HG03521 (cell line): ENCODE results near the gene VASH1.

Experiments
- ATAC-seq: cut with Tn5 transposase; IDR thresholded peaks from one replicate; pipeline ENCODE4 v1.9.1; 2021; ENCODE audit warnings: mild to moderate bottlenecking, moderate library complexity; ENCODE audit not compliant: unreplicated experiment

The VASH1 gene

DNA sequence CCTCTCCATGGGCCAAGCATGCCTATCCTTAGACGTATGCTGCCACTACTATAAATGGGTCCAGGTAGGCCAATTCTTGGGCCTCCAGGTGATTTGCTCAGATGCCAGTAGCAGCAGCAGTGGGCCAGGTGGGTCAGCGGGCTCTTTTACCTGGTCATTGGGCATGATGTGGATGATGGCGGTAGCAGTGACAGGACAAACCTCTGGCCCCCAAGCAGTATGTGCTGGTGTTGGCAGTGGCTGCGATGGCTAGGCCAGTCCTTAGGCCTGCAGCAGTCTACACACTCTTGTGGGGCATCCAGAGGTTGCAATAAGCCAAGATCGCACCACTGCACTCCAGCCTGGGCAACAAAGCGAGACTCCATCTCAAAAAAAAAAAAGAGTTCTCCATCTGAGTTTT lies 19.1 kb upstream of the VASH1 start:
- ATAC-seq, result no peak

DNA sequence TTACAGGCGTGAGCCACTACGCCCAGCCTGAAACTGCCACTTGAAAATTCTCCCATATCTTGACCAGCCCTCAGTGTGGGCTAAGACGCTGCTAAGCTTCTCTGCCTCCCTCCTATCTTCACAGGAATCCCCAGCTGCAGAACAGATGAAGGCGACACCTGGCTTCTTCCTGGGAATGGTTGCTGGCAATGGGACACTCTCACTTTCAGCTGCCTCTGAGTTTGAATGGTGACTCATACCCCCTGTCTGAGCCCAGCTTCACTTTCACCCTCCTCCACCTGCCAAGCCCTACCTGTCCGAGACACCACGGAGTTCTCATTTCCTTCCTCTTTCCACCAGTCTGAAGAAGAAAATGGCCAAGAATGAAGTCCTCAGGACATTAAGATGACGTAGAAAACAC lies 18.3 kb upstream of the VASH1 start:
- ATAC-seq, result no peak

DNA sequence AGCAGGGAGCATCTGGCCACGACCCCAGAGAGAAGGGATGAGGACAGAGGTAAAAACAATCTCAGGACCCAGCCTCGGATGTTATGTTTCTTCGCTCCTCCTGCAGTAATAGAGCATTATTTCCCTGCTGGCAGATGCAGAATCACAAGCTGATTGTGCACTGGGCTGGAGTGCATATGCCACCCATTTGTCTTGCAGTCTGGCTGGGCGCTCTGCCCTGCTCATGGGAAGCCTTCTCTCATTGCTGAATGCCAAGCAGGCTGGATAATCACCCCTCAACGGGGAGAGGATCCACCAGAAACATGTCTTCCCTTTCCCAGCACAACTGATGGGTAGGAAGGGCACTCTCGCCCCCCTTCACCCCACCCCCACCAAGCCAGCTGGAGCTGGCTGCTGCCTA lies 8.5 kb upstream of the VASH1 start:
- ATAC-seq, result no peak

DNA sequence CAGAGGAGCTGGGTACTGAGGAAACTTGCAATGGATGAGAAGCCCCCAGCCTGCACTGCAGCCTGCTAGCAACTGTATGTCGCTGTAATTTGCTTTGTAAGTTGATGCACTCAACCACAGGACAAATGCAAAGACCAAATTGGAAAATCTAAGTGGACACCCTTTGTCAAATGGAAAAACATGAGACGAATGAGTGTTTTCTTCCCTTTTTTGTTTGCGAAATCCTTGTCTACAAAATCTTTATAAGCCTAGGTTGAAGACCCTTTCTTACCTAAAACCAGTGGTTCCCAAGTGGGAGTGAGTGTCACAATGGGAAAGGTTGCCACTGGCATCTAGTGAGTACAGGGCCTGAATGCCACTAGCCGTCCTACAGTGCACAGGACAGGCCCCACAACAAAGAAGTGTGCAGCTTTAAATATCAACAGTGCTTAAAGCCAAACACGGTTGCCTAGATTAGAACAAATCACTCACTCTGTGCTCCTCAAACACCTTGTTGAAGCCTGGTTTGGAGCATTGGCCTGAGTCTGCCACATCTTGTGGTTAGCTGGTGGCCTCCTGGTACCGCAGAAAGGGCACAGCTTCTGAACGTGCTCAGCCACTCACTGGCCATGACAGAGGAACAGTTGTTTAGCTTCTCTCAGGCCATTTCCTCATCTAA lies 7.6 kb upstream of the VASH1 start:
- no peak for ATAC-seq

DNA sequence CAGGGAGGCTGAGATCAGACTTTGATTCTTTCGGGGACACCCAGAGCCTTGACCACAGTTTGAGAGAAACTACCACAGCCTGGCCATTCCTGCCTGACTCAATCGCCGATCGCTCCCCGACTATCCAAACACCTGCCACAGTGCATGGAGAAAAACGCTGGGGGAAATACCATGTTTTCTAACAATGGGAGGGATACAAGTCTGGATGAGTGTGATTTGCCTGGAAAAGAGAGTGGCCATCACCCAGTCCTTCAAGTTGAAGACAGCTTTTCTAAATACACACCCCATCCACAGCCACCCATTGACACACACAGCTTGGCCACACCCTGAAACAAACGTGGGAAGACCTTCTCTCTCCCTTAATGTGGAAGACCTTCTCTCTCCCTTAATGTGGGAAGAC lies 6.7 kb upstream of the VASH1 start:
- no peak for ATAC-seq

DNA sequence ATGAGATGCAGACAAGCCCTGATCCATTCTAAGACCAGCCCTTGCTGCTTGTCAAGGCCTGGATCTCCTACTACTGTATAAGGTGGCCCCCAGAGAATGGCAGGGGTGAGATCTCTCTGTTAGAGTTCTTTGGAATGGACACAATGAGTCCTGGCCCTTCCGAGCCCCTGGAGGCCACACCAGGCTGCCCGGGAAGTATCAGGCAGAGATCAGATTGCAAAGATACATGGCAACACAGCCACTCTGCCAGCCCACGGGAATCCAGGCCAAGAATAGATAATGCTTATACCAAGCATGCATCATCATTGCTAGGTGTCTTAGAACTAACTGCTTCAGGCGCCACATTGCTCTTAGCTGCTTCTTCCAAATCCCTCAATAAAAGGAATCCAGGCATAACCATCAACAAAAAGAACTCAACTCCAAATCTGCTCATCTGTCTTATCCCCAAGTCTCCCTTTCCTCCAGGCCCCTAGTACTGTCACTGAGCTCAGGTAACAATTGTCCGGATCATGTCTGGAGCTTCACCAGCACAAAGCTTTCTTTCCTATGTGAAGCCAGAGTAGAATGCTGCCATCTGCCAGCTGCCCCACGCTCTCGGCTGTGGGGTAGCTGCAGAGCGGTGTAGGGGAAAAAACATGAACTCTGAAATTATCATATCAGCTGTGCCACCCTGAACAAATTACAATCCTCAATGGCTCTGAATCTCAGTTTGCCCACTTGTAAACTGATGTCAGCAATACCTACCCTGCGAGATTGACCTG lies 5.5 kb upstream of the VASH1 start:
- no peak for ATAC-seq

DNA sequence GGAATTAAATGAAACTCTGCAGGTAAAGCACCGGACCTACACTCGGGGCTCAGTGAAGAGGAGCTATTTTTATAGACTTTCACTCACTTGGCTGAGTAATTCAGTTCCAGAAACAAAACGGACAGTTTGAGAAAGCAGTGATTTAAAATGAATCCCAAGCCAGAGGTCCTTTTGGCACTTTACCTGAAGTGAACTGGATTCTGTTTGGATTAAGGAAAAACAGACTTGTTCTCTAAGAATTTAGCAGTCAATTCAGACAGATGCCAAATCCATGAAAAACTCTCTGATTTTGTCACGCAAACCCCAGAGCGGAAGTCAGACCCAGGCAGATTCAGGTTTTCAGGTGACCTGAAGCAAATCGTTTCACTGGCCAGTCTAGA lies 4.9 kb upstream of the VASH1 start:
- no peak for ATAC-seq

DNA sequence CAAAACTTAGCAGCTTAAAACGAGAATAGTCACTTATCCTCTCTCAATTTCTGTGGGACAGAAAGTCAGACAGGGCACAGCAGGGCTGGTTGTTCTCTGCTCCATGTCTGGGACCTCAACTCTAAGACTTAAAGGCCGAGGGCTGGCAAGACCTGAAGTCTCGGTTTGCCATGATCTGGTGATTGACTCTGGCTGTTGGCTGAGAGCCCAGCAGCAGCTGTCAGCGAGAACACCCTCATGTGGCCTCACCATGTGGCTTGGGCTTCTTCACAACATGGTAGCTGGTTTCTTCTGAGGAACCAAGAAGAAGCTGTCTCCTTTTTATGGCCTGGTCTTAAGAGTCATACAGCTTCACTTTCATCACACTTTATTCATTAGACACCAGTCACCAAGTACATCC lies 1.7 kb upstream of the VASH1 start:
- no peak for ATAC-seq

DNA sequence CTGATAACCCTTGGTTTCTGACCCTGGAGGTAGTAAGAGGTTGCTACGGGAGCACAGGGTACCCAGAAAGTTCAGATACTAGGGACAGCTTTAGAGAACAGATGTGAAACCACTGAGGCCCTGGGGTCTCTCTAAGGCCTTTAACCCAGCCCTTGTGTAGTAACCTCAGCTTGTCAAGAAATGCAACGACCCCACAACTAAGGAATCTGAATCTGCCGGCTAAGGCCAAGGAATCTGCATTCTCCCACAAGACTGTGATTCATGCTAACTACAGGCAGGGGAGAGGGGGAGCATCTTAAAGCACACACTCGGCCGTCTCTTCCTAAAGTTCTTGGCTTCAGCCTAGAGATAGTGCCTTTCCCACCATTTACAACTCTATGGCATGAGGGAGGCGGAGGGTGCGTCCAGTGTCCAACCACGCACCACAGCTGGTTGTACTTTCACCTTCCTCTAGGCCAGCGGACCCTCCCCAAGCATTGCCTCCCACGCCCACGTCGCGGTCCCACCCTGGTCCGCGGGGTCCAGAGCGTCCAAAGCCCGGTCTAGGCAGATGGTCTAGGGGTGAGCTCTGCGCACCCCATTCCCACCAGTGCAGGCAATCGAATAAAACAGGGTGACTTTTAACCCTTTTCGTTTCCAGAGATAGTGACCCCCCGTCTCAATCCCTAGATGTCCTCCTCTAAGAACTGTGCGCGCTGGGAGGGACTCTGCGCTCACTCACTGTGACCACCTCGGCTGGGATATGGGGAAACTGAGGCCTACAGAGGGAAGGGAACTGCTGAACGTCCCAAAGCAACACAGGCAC lies 735 bp upstream of the VASH1 start:
- no peak for ATAC-seq

DNA sequence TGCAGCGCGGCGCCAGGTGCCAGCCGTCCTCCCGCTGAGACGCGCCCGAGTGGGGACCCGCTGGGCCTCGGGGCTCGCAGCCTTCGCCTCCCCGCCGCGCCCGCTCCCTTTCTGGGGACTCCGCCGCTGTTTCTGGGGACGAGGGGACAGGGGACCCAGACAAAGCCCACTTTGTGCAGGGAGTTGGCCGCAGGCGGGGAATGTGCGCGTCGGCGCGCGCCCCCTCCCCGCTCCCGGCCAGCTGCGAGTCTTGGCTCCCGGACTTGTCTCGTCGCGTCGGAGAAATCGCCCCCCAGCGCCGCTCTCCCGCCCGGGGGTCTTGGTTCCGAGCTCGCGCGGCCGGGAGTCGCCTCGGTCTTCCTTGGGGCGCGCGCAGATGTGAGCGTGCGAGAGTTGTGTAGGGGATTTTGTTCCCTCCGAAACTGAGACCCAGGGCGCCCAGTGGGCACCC lies 717 bp downstream of the VASH1 start:
- ATAC-seq, result no peak

DNA sequence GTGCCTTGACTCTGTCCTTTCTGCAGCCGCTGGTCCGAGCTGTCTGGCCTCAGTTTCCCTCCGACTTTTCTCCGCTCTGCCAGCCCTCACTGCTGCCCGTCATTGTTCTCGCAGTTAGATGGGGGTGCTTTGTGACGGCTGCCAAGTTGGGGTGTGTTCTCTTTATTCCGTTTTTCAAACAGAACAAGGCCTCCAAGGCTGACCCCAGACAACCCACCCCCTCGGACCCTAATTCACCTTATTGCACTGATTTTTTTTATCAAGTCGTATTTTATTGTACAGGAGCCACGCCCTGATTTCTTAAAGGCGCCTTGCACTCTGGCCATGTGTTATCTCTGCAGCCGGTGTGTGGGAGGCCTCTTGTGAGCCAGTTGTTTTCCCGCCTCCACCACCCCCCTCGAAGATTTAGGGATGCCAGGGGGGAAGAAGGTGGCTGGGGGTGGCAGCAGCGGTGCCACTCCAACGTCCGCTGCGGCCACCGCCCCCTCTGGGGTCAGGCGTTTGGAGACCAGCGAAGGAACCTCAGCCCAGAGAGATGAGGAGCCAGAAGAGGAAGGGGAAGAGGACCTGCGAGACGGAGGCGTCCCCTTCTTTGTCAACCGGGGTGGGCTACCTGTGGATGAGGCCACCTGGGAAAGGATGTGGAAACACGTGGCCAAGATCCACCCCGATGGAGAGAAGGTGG lies 1.3 kb downstream of the VASH1 start:
- no peak for ATAC-seq

DNA sequence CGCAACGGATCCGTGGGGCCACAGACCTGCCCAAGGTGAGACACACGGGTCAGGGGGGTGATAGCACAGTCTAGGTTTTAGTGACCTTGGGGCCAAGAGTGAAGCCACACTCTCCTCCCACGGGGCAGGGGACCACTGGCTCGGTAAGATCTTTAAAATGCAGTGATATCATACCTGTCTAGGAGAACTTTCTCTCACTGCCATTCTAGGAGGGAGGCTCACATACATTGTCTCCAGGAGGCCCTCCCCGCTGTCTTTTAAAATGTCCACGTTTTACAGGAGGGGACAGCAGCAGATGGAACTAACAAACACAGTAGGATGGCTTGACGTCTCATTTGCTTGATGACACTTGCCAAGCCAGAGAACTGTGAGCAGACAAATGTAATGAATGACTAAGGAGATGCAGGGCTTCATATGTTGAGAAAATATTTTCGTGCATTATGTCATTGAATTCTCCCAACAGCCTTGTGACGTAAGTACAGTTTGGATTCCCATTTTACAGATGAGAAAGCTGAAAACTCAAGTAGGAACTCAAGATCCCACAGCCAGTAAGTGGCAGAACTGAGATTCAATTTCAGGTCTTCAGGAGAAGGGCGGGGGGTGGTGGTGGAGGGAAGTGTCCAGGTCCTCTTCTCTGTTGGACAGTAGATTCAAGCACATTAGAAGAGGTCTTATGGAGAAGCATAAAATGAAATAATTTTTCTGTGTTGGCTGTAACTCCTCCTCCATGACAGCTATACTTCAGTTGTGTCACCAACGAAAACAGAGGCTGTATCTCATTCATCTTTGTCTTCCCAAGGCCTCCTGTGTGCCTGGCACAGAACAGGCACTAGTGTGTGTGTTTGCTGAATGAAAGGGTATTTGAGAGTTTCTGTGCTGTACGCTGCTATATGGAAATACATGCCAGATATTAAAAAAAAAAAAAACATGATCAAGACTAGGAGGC lies 2.1 kb downstream of the VASH1 start:
- ATAC-seq, result no peak

DNA sequence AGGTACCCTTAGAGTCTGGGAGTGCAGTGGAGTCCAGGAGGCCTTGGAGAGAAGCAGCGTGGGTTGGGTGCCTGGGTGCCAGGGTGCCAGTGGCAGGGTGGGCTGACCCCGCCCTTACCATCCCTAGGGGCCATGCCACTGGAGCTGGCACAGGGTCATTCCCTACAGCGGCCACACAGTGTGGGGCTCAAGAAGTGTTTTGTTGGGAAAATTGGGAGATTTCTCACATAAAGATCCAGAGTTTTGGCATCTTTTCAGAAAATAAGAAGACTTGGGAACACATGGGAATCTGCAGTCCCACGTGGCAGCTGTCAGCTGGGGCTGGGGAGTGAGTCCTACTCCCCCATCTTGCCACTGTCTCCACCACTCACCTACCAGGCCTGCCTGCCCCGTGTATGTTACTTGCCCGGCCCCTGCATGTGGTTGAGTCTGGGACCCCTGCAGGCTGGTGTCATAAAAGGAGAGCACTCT lies 4.2 kb downstream of the VASH1 start:
- ATAC-seq, result no peak

DNA sequence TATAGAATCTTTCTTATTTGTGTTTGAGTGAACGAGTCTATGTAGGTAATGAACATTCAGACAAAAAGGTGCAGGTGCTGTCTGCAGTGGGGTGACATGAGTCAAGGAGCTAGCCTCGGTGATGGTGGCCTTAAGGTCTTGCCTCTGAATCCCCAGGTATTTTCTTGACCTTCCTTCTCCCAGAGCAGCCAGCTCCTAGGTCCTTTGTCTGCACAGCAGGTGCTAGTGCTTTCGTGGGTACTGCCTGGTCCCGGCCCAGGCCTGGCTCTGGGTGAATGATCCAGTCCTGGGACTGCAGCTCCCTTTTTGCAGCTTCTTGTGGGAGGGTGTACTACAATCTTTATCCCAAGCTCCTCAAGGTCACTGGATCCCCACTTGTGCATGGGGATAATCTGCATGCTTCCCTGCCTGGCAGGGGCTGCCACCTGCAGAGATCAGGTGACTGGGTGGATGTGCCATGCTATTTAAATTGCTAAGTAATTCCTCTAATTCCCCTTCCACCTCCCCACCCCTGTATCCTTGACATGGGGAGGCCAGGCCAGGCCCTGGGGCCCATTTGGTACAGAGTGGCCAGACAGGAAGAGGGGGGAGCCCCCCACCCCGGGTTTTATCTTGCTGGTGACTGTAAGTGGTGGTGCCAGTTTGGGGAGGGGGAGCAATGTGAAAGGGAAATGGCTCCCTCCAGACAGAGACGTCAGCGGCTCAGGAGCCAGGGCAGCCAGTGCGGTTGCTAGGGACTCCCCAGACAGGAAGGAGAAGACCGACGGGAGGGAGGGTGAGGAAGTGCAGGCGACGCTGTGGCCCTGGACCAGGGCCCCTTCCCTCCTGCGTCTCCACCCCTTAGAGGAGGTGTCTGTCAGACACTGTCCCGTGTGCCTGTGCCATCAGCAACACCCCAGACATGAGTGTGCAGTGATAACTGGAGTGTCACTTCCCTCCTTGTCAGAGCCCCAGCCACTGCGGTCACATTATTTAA lies 6.7 kb downstream of the VASH1 start:
- peak; percentile 83 for ATAC-seq

DNA sequence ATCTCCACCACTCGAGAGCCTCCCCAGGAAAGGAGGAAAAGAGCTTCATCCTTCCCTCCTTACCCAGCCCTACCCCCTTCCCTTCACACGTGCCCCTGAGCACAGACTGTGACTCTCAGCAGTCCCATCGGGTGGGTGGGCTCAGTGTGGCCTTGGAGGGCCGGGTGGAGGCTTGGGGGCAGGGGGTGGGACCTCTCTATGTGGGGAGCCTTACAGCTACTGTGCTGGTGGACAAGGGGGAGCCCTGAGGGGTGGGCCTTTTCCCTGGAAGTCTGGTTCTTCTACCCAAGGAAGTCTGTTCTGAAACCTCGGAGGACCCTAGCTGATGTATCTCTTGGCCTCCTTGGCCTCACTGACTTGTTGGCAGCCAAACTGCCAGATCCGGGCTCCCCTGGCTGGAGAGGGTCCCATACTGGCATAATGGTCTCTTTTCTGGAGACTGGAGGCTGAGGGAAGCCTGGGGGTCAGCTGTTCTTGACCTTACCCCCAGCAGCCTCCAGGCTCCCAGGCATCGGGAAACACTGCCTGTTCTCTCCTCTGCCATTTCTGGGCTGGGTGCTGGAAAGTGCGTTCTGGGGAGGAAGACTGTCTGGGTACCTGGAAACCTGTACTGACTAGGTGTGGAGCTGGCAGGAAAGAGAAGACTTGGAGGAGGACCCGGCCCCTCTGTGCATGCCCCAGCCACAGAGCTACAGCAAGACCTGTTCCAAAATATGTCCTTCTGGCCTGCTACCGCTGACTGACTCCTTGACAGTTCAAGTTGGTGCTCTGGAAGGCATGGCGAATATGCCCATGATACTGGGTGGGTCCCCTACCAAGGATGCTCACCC lies 7.6 kb downstream of the VASH1 start:
- ATAC-seq, result peak; percentile 27

DNA sequence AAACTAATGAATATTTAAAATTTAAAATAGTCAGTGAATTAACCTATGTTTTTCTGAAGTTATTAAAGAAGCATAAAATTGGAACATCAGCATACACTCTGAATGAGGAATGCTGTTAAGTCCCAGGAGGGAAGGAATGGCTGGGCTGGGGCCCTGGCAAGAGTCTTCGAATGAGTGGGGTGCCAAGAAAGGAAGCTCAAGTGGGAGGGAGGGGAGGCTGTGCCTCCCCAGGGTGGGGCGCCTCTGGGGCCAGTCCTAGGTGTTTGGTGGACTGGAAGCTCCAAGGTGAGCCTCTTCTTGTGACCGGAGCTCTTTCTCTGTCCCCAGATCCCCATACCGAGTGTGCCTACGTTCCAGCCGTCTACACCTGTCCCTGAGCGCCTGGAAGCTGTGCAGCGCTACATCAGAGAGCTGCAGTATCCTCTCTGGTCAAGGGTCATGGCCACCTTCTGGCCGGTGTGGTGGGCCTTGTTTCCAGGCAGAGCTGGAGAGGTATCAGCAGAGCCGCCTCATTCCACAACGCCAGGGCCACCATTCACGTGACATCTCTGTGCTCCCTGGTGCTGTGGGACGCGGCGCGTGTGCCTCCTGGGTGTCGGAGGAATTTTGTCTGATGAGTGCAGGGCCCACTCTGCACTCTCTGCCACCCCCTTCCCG lies 8.5 kb downstream of the VASH1 start:
- ATAC-seq, result no peak
